LNCaP clone FGC (cell line): ENCODE results near the gene APRT.

Source experiments
- DNase-seq: peaks from one replicate; pipeline ENCODE4 v3.0.0-alpha.2; 2011; ENCODE audit warnings: low read depth
- H3K4me3 ChIP-seq: 2 replicates; pipeline ENCODE4 v1.5.1; 2011; ENCODE audit warnings: mild to moderate bottlenecking, low read depth, low read length, control low read depth
- TF ChIP-seq, protein P1 (sequence below): IDR thresholded peaks from 2 replicates; pipeline ENCODE4 v1.5.1; 2012; ENCODE audit warnings: mild to moderate bottlenecking; ENCODE audit not compliant: control insufficient read depth, insufficient read depth; ENCODE audit errors: extremely low read depth

APRT gene

DNA sequence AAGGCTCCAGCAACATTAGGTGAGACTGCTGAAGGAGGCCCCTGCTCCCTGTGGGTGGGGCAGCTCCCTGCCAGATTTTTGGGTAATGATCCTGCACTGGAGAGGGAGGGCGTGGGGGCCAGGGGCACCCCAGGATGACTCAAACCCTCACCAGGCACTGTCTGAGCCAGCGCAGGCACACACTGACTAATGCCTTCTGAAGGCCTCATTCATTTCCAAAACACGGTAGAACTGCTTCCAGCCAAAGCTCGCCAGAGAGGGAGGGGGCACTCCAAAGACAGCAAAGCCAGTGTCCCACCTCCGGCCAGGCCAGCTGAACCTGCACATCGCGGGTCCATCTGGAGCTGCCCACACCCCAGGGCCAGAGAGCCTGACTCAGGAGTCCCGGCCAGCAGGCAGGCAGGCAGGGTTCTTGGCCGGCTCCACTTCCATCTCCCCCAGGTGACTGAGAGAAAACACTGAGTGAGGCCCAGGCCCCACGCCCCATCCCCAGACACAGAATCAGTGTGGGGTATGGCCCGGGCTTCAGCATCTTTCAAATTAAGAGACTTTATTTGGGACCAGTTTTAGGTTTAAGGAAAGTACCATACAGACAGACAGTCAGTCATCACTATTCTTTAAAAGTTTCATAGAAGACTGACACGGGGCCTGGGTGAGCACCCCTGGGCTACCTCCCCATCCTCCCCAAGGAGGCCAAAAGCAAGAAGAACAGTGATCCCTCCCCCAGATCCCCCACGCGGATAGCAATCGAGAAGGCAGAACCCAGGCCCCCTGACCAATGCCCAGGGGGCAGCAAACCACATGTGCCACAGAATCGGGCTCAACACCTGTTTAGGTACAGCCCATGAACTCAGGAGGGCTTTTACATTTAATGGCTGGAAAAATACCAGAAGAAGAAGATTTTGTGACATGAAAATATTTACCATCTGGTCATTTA lies 29.0 kb downstream of the APRT start:
- TF ChIP-seq, protein P1, sequence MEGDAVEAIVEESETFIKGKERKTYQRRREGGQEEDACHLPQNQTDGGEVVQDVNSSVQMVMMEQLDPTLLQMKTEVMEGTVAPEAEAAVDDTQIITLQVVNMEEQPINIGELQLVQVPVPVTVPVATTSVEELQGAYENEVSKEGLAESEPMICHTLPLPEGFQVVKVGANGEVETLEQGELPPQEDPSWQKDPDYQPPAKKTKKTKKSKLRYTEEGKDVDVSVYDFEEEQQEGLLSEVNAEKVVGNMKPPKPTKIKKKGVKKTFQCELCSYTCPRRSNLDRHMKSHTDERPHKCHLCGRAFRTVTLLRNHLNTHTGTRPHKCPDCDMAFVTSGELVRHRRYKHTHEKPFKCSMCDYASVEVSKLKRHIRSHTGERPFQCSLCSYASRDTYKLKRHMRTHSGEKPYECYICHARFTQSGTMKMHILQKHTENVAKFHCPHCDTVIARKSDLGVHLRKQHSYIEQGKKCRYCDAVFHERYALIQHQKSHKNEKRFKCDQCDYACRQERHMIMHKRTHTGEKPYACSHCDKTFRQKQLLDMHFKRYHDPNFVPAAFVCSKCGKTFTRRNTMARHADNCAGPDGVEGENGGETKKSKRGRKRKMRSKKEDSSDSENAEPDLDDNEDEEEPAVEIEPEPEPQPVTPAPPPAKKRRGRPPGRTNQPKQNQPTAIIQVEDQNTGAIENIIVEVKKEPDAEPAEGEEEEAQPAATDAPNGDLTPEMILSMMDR, result no peak
- peak overlapping the region; percentile 78 for H3K4me3 ChIP-seq
- no peak for DNase-seq

DNA sequence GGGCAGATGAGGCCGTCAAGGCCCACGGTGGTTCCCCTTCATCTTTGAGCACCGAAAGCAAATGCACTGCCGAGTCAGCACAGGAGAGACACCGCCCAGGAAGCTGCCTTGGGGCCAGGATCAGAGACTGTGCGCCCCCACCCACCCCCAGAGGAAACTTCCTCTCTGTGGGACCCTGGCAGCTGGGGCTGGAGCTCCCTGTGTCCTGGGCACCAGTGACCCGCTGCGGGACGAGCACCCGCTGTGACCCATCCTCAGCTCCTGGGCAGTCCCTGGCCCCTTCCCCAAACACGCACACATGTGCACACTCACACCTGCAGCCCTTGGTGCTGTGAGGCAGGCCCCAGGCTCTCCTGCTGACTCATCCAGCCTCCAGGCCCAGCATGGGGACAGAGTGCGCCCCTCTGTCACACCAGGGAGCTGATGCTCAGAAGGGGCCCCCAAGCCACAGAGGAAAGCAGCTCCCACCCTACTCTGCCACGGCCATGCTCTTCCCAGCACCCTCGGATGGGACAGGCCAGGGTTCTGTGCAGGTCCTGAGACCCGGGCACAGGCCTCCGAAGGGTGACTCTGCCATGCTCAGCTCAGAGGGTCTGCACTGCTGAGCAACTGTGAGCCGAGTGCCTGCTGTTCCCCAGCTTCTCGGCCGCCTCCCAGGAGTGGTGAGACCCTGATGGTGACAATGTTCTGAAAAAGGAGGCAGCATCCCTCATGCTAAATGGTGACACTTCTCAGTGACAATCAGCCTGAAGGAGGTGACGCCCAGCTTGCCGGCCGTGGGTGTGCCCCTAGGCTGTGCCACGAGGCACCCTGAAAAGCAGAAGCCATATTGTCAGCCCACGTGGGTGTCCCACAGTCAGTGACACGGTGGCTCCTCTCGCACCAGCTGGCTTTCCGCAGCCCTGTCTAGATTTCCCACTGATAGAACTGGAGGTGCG lies 30.3 kb downstream of the APRT start:
- no peak for DNase-seq
- H3K4me3 ChIP-seq, result no peak overlapping the region
- TF ChIP-seq, protein P1, result no peak

DNA sequence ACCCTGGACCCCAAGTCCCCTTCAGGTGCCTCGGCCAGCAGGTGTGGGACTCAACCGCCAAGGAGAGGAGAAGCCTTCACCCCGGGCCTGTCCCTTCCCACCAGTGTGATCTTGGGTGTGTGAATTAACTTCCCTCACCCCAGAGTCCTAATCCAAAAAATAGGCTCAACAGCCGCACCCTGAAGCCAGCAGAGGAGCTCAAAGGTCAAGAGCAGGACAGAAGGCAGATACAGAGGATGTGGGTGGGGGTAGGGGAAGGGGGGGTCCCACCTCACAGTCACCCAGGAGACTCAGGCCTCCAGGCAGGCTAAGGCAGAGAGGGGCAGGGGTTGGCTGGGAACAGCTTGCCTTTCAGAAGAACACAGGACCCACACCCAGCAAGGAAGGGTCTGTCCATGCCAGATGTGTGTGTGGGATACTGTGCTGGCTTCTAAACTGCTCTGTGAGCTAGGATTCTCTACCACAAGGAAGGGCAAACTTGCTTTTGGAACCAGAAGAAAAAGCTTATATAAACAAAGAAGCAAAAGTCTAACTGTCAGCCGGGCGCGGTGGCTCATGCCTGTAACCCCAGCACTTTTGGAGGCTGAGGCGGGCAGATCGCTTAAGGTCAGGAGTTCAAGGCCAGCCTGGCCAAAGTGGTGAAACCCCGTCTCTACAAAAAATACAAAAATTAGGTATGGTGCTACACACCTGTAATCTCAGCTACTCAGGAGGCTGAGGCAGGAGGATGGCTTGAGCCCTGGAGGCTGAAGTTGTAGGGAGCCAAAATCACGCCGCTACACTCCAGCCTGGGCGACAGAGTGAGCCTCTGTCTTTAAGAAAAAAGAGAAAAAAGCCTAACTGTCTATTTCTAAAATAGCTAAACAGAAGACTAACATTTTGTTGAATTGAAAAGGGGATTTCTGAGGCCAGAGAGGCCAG lies 31.3 kb downstream of the APRT start:
- TF ChIP-seq, protein P1, result no peak
- DNase-seq, result no peak
- H3K4me3 ChIP-seq, result no peak overlapping the region

DNA sequence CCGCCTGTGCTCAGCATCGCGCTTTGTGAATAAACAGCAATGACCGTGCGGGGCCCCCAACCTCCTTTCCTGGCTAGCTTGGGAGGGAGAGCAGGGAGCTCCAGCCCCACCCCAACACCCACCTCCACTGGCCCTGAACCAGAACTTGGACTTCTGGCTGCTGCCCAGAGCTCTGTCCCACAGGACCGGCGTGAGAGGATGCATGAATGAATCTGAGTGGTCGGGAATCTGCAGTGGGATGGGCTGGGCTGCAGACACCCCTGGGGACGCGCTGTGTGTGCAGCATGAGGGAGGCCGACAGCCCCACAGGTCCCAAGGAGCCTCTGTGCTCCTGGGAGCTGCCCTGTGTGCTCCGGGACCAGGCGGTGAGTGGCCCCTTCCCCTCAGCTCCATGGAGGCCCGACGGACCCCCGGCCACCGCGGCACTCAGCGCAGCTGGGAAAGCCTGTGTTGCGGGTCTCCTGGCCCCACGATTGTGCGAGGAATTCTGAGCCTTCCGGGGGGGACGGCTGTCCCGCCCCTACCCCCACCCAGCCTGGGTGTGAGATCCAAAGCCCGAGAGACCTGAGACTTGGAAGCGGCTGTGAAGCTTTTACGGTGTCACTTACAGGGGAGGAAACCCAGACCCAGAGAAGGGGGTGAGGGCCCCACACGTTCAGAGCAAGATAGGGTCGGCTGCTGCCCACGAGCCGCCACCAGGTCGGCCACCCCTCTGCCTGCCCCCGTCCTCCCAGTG lies 32.2 kb downstream of the APRT start:
- no peak overlapping the region for H3K4me3 ChIP-seq
- DNase-seq, result no peak
- TF ChIP-seq, protein P1, result no peak

DNA sequence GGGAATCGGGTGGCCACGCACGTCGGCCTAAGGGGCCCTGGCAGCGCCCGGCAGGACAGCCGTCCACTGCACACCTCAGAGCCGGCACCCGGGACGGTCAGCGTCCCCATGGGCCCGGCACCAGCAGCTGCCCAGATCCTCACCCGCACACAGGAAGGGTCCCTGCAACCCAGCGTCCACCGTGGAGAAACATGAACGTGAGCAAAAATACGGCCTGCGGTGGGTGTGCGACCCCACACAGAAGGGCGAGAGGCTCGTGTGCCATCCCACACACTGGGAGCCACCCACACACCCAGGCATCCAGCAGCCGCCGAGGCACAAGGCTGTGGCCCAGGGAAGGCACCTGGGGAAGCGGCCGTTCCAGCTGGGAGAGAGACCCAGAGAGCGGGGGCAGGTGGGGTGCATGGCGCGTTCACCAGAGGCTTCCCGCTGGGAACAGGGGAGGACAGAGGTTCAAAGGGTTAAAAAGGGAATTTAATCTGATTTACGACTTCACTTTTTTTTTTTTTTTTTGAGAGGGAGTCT lies 33.1 kb downstream of the APRT start:
- no peak for DNase-seq
- TF ChIP-seq, protein P1, result no peak
- no peak overlapping the region for H3K4me3 ChIP-seq

DNA sequence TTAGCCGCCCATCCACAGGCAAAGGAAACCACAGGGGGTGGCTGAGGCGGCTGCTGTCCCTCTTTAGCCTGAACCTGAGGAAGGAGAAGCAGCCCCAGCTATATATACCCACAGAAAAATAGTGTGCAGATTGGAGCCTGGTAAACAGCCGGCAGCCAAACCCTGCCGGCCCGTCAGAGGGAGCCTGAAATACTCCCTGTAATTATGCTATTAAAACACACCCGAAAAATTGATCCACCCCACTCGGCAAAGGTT lies 33.5 kb downstream of the APRT start:
- TF ChIP-seq, protein P1, result no peak
- no peak for DNase-seq
- H3K4me3 ChIP-seq, result no peak overlapping the region
